Measurements from ENCODE around the gene TIAM1. TPM values are rescaled to one million over a fixed set of nuclear protein-coding genes. Genes with fewer than 3 reads are reported as not detected.

TIAM1 gene, protein sequence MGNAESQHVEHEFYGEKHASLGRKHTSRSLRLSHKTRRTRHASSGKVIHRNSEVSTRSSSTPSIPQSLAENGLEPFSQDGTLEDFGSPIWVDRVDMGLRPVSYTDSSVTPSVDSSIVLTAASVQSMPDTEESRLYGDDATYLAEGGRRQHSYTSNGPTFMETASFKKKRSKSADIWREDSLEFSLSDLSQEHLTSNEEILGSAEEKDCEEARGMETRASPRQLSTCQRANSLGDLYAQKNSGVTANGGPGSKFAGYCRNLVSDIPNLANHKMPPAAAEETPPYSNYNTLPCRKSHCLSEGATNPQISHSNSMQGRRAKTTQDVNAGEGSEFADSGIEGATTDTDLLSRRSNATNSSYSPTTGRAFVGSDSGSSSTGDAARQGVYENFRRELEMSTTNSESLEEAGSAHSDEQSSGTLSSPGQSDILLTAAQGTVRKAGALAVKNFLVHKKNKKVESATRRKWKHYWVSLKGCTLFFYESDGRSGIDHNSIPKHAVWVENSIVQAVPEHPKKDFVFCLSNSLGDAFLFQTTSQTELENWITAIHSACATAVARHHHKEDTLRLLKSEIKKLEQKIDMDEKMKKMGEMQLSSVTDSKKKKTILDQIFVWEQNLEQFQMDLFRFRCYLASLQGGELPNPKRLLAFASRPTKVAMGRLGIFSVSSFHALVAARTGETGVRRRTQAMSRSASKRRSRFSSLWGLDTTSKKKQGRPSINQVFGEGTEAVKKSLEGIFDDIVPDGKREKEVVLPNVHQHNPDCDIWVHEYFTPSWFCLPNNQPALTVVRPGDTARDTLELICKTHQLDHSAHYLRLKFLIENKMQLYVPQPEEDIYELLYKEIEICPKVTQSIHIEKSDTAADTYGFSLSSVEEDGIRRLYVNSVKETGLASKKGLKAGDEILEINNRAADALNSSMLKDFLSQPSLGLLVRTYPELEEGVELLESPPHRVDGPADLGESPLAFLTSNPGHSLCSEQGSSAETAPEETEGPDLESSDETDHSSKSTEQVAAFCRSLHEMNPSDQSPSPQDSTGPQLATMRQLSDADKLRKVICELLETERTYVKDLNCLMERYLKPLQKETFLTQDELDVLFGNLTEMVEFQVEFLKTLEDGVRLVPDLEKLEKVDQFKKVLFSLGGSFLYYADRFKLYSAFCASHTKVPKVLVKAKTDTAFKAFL (N-terminal part only)
- polyA plus RNA-seq (ENCODE audit: insufficient read length): 10.8 TPM

DNA sequence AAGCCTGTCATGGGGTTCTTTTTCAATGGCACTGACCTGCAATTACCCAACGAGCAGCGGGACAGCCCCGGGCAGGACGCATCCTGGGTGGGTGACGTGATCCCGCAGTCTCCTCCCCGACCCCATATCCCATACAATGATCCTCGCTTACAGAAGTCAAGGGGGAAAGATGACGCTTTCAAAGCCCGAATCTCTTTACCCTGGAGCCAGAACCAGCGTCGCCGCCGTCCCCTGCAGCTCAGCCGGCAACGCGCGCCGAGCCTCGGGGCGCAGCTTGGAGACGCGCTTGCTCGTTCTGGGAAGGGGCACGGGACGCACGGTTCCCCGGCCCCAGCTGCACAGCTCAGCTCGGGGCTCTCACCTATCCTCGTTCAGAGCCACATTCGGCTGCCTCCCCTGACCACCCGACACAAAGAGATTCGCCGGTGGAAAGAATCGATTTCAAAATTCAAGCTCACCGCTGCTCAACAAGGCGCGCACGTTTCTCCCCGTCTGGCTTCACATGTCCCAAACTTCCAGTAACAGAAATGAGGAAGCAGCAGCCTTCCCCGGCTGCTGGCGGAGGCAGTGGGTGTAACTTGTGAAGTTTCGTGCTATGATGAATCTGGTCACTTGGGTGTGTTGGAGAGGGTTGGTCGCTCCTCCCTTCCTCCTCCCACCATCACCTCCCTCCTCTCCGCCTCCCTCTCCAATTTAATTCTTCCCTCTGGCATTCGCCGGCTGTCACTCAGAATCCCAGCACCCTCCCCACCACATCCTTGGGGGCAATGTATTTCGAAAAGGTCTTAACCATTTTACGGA is at the start of gene TIAM1:
TIAM1 (minus strand) TSS at position 582 of the 801 bp plus-strand sequence. CDS start 77,289 bp downstream, outside the sequence.
- peak; percentile 84 for DNase-seq (ENCODE audit: low read depth)

DNA sequence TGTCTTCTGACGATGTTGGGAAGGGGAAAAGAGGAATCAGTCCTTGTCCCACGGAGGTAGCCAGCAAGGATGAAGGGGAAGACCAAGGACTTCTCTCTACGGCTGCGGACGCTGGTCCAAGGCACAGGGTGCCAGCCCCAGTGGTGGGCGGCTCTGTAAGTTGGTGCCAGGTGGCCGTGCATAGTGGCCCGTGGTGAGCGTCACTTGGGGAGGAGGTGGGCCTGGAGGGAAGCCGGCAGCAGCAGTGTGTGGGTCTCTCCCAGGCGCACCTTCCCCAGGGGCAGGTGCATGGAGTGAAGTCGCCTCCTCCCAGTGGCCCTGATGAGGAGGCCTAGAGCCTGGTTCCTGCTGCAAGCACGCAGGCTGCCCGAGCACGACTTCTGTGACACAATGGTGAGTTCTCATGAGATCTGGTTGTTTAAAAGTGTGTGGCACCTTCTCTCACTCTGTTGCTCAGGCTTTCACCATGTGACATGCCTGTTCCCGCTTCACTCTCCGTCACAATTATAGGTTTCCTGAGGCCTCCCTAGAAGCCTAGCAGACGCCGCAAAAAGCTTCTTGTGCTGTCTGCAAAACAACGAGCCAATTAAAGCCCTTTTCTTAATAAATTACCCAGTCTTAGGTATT is 43.6 kb upstream of the TIAM1 start:
- DNase-seq (ENCODE audit: low read depth): no peak

DNA sequence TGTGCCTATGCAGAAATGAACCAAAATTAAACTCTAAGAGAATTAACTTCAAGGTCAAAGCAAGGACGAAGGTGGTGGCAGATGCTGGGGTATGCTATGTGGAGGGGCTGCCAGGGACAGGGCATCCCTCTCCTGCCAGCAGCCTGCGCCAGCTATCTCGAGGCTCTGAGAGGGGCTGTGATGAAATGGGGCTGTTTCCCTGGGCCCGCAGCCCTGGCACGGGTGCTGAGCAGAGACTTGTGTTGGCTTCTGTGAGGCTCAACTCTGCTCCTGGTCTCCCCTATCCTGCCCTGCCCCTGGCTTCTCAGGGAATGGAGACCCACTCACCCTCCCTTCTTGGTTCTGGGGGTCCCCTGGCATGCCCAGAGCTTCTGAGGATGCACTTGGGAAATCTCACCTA is 41.9 kb upstream of the TIAM1 start:
- no peak for DNase-seq (ENCODE audit: low read depth)

DNA sequence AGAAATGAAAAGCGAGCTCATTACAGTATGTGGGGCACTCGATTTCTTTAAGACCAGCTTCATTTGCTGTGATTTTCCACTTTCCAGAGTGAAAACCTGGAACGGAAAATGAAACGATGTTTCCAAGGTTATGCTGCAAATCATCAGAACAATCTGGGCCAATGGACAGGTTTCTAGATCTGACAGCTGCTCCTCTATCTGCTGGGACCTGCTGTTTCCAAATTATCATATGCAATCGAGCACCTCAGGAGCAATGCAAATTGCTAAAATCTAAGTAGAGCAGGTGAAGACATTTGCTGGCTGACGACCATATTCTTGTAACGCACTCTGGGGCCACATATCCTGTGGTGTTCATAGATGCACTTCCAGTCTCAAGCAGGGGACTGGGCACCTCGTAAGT is 39.7 kb upstream of the TIAM1 start:
- no peak for DNase-seq (ENCODE audit: low read depth)

DNA sequence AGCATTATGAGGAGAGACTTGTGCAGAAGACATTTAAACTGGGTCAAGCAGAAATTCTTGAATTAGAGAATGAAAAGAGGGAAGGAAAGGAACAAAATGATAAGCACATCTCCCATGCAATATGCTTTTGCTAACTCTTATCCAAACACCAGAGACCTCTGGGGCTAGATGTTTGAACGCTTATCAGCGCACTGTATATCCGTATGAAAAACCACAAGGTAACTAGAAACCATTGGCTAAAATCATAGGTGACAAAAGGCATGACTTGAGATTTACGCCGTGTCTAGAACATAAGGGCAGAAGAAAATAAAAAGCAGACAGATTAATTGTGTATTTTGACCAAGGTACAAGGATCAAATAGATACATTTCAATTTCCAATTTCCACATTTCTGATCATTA is 38.0 kb upstream of the TIAM1 start:
- DNase-seq (ENCODE audit: low read depth): no peak

DNA sequence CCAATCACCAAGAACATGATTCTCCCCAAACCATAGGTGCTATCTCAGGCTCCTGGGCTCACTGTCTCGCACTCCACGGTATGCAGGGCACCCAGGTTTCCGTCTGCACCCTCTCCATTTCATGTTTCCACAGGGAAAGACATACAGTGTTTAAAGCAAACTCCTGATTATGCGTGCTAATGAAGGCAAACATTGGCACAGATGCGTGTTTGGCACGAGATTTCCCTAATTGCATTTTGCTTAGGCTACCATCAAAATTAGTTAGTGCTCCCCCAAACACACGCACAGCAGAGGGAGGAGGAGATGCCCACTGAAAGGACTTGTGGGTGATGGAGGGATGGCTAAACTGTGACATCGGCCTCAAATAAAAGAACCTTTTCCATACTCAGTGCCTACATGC is 32.2 kb upstream of the TIAM1 start:
- DNase-seq (ENCODE audit: low read depth): no peak

DNA sequence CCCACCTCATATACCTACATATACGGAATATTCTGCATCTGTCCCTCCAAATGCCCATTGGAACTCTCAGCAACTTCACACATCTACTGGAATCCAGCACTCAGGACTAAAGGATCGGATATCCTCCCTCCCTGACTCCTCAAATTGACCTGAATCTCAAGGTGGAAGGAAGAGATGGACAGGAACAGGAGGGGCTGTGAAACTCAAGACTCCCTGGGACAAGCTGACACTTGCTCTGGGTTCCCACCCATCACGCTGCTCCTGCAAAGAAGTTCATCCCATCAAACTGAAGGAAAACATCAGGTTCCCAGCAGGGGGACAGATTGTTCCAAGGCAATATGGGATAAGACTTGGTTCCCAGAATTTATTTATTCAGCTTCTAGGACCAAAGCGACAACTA is 30.3 kb upstream of the TIAM1 start:
- DNase-seq (ENCODE audit: low read depth): no peak

DNA sequence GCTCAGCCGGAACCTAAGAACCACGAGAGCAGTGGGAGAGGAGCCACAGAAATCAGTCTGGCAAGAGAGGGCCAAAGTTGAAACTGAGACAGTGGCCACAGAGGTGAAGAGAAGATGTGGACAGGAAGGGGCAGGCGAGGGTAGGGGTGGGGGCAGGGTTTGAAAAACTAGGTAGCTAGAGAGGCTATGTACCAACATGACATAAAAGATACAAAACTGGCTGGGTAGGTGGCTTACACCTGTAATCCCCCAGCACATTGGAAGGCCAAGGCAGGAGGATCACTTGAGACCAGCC is 28.4 kb upstream of the TIAM1 start:
- no peak for DNase-seq (ENCODE audit: low read depth)

DNA sequence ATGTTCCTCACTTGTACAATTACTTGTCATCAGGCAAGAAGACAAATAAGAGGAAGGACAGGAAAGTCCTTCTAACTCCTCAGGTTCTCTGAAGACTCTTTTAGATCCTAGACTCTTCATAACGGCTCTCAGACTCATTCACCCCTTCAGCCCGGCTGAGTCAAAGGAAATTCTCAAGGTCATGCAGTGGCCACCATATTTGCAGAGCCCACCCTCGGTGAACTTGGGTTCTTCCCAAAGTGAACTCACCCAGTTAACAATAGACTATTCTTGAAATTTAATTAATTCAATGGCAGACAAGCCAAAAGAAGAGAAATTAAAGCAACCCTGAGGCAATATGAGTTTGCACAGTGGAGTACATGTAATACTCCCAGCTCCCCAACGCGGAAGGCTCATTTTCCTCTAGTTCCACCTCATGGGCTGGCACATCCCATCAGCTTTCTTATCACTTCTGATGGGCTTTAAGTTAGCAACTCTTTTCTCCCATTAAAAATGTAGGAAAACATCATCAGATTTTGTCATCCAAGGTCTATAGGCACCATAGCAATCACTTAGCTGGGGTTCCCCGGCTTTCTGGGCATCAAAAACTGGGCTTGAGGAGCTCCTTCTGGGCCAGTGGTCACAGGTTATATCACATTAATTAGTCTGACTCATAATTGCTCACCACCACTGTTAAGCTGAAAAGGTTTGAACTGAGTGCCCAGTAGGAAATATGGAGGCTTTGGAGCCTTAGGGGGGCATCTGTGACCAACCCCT is 27.8 kb upstream of the TIAM1 start:
- DNase-seq (ENCODE audit: low read depth): no peak

DNA sequence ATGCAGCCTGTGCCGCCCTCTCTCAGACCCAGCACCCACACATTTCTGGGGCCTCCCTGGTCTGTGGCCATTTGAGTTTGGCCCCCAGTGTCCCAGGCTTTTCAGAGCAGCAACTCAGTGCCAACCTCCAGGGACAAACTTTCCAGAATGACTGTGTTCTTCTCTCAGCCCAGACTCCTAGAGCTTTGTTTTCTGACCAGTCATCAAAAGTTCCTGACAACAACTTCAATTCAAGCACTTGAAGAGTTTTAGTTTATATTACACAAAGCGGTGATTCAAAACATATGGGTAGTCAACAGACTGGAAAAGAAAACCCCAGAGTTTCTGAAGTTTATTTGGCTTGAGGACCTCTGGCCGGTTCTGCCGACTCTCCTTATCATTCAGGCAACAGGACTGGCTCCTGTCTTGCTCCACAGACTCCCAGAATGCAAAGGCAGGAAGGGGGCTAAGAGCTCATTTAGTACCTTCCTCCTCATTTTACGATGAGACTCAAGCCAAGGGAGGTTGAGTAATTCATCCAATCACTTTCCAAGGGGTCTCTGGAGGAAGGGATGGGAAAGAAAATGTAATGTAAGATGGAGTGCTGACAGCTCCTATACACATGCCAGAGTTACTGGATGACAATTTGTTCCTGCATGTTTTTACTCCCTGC is 27.0 kb upstream of the TIAM1 start:
- DNase-seq (ENCODE audit: low read depth): peak; percentile 80

DNA sequence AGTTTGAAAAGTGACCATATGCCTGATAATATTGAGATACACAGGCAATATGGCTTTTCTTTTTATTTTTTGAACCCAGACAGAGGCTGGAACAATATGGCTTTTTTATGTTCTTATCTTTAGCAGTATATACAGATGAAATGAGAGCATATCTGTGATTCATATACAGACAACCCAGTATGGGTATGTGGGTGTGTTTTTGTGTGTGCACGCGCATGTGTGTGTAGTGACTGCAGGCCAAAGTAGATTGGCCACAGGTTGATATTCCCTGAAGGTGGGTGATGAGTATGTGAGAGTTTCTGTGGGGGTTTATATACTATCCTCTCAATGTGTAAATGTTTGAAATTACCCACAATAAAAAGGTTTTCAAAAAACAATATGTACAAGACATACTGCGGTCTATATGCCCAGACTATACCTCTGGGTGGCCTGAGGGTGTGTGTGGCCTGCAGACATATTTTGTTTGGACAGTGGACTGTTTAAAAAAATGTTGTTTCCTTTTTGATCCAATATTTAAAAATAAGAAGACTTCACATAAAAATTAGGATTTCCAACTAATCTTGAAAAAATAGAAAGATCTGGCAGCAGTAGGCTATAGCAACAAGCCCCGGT is 26.3 kb upstream of the TIAM1 start:
- no peak for DNase-seq (ENCODE audit: low read depth)

DNA sequence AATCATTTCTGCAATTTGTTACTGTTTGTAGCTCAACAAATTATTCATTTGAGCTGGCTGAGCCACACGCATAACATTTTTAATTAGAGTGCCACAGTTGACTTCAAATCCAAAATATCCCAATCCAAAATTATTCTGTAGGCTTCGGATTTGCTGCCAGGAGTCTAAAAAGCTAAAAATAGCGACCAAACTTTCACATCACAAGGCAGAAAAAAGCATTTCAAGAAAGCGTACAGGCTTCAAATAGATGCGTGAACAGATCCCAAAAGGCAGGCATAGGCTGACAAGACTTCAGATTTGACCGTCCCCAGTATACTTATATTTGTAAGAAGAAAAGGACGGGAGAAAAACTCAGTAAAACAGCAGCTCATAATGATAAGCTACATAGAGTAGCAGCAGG is 24.3 kb upstream of the TIAM1 start:
- DNase-seq (ENCODE audit: low read depth): no peak

DNA sequence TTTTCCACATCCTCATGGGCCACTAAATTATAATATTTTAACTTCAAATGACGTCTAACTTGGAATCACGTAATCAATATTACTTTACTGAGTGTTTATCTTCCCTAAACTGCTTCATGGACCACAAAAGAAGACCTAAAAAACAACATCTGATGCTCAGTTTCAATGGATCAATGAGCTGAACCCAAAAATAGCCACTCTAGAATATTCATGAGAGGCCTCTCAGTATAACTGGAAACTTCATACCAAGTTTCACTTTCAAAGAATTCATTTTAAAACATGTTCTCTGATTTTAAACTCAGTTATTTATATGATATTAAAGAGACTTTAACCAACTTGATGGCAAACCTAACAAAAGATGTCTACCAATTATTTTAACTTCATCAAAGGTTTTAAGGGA is 23.7 kb upstream of the TIAM1 start:
- no peak for DNase-seq (ENCODE audit: low read depth)

DNA sequence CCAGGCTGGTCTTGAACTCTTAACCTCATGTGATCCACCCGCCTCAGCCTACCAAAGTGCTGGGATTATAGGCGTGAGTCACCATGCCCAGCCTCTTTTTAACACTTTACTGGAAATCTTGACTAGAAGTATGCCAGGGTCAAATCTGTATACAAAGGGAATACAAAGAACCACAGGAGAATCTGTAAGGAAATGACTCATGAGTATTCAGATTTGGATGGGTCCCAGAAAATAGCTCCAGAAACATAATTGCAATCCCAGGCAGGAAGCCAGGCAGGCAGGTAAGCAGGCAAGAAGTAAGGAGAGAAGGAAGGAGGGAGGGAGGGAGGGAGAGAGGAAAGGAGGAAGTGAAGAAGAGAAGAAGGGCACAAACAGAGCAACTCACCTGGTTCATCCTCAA is 22.8 kb upstream of the TIAM1 start:
- no peak for DNase-seq (ENCODE audit: low read depth)

DNA sequence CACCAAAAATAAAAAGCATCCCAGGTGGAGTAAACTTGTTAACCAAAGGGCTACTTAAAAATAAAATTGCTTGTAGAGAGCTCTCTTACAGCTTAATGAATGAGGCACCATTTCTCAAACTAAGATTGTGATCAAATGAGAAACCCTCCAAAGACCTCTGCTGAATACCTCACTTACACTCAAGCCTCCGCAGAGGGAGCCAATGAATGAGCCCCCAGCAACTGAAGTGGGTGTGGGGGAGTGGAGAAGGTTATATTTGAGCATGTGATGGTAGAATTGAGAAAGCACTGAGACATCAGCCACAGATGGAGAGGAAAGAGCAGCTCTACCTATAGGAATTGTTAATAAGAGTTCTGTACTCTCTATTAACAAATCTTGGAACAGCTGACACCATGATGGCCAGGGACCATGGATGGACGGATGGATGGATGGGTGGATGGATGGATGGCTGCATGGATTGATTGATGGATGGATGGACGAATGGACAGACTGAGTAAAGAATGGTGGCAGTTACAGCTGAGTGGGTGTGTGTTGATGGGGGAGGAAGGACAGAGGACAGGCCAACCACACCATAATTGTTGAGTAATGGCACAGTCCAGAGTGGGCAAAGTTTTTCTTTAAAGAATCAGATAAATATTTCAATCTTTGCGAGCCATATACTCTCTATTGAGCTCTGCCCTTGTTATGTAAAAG is 20.3 kb upstream of the TIAM1 start:
- no peak for DNase-seq (ENCODE audit: low read depth)

DNA sequence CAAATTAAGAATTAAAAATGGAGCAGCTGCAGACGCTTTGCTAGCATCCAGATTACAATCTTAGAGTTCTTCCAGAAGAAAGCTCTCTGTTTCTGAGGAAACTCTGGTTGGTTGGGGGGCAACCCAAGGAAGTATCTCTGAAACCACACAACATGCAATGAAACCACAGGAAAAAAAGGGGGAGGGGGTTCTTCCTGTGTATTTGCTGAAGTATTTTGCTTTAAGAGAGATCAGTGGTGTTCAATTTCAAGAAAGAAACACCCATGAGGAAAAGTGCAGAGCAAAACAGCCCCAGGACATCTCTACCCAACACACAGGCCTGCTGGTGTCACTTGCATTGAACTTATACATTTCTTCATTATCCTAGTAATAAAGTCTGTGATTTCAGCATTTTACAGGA is 19.7 kb upstream of the TIAM1 start:
- no peak for DNase-seq (ENCODE audit: low read depth)

DNA sequence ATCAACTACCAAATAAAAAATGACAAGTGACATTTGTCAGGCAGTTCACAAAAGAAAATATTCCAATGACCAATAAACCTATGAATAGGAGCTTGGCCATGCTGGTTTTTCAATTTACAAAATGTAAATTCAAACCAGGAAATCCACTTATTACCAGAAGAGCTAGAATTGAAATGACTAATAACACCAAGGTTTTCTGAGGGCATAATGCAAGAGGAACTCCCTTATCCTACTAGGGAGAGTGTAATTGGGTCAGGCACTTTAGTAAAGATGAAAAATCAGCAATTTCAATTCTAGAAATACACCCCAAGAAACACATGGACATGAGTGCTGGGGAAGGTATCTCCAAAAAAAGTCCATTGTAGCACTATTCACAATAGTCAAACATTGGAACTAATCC is 16.7 kb upstream of the TIAM1 start:
- DNase-seq (ENCODE audit: low read depth): no peak

DNA sequence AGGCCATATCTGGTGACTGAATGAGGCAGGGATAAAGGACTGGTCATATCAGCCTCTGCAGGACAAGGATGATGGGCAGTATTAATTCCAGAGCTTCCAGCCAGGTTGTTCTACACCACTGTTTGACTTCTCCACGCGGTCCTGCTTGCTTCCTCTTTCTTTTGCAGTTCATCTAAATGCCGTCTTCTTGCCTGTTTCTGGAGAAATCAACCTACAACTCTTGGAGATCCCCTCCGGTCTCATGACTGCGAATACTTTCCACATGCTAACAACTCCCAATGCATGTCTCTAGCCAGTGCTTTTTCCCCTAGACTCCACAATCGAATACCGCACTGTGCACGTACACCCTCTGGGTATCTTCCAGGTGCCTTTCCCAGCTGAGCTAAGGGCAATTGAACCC is 14.1 kb upstream of the TIAM1 start:
- DNase-seq (ENCODE audit: low read depth): no peak

DNA sequence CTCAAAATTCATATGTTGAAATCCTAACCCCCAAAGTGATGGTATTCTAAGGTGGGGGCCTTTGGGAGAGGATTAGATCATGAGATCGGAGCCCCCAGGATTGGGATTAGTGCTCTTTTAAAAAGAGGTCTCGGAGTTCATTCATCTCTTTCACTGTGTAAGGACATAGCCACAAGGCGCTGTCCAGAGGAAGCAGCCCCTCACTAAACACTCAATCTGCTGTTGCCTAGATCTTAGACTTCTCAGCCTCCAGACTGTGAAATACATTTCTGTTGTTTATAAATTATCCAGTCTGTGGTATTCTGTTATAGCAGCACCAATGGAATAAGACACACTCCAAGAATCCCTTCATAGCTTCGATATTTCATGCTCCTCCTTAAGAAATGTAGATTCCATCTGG is 12.4 kb upstream of the TIAM1 start:
- DNase-seq (ENCODE audit: low read depth): no peak

All from forelimb muscle (tissue), 1 donor.